ENCODE measurements around the gene GDF7. TPM values are rescaled to one million over a fixed set of nuclear protein-coding genes. Genes with fewer than 3 reads are reported as not detected.

Gene GDF7
- total and polyA plus RNA-seq, 2 donors (not counting 3 experiments of a cell fraction or from before 2014, with no cell fraction given), result 3.7 to 3.9 TPM

- H3K36me3 ChIP-seq (ENCODE audit: control insufficient read depth in 2 of 2, extremely low read depth in 1 of 2, insufficient read depth in 2 of 2, low read length in 2 of 2), result peaks cover 0 to 33% of the 10 kb centered on the region in 2 experiments
- H3K9ac ChIP-seq (replicated peaks; ENCODE audit: extremely low read depth, insufficient read depth, low read length), result no peak overlapping the region
- no peaks in the 10 kb centered on the region for H3K27me3 ChIP-seq (ENCODE audit: control insufficient read depth in 2 of 2, insufficient read depth in 2 of 2, low read length in 2 of 2)
- no peaks in the 10 kb centered on the region for H3K9me1 ChIP-seq (replicated peaks; ENCODE audit: control insufficient read depth, extremely low read depth, insufficient read depth, low read length)
- no peaks in the 10 kb centered on the region for H3K9me3 ChIP-seq (replicated peaks; ENCODE audit: control insufficient read depth, insufficient read depth, low read length)
- H3K79me2 ChIP-seq (ENCODE audit: control insufficient read depth, insufficient read depth, low read length), result no peaks in the 10 kb centered on the region
- no peak overlapping the region for H3K4me3 ChIP-seq (replicated peaks in 1 of 3; ENCODE audit: insufficient read depth in 1 of 3, low read depth in 1 of 3, low read length in 3 of 3)
- intact Hi-C loops (cut with micrococcal nuclease), result loop anchor here (5.0 kb wide), 1 partner anchor 316 kb away; no protein-coding TSS in a partner anchor
- CTCF ChIA-PET, result interaction anchor here (0.8 to 6.7 kb wide), 34 partner anchors 7 to 549 kb away, joined by 3 to 225 read pairs (median 6); partner anchors contain the start of genes HS1BP3 and RHOB
- no peak overlapping the region for H2AFZ ChIP-seq (ENCODE audit: low read depth, low read length)
- no TSS peak for BruUV-seq (replicated peaks)
- dilution Hi-C loops (cut with MboI; ENCODE audit: extremely low pct_ligation_motif_present, low sequenced_read_pairs), result no loop called here
- peaks cover 8% of the 10 kb centered on the region for H3K4me1 ChIP-seq (ENCODE audit: control insufficient read depth, extremely low read depth, insufficient read depth, low read length)
- H3K4me2 ChIP-seq (ENCODE audit: insufficient read depth, low read length), result no peak overlapping the region
- POLR2A ChIA-PET, result interaction anchor here (1.1 to 1.9 kb wide), 3 partner anchors 193 to 196 kb away, joined by 3 to 12 read pairs (median 5); partner anchors contain the start of gene RHOB
- no peak for FAIRE-seq
- no peaks in the 10 kb centered on the region for H4K20me1 ChIP-seq (replicated peaks; ENCODE audit: control insufficient read depth, extremely low read depth, insufficient read depth, low read length)
- DNase-seq (ENCODE audit: low read depth, low spot score), result no peak
- no peak overlapping the region for H3K27ac ChIP-seq (ENCODE audit: insufficient read depth, low read depth, low read length)
- no peak for TF ChIP-seq MYC (IDR thresholded peaks at IDR 0.05; ENCODE audit: low read depth, low read length)
These were observed 23.9 kb upstream of the GDF7 start for GRCh38 chr2:20643060-20643459.

- Histone ChIP-seq H2AFZ (ENCODE audit: low read depth, low read length) (no peak overlapping the region), H3K4me1 (ENCODE audit: control insufficient read depth, extremely low read depth, insufficient read depth, low read length) (peaks cover 8% of the 10 kb centered on the region), H3K9me1 (replicated peaks; ENCODE audit: control insufficient read depth, extremely low read depth, insufficient read depth, low read length) (no peaks in the 10 kb centered on the region), H3K79me2 (ENCODE audit: control insufficient read depth, insufficient read depth, low read length) (no peaks in the 10 kb centered on the region), H3K27me3 (ENCODE audit: control insufficient read depth in 2 of 2, insufficient read depth in 2 of 2, low read length in 2 of 2) (no peaks in the 10 kb centered on the region), H3K27ac (ENCODE audit: insufficient read depth, low read depth, low read length) (no peak overlapping the region), H3K9me3 (replicated peaks; ENCODE audit: control insufficient read depth, insufficient read depth, low read length) (no peaks in the 10 kb centered on the region), H3K4me2 (ENCODE audit: insufficient read depth, low read length) (no peak overlapping the region), H3K4me3 (replicated peaks in 1 of 3; ENCODE audit: insufficient read depth in 1 of 3, low read depth in 1 of 3, low read length in 3 of 3) (no peak overlapping the region), H4K20me1 (replicated peaks; ENCODE audit: control insufficient read depth, extremely low read depth, insufficient read depth, low read length) (no peaks in the 10 kb centered on the region), H3K36me3 (ENCODE audit: control insufficient read depth in 2 of 2, extremely low read depth in 1 of 2, insufficient read depth in 2 of 2, low read length in 2 of 2) (peaks cover 0 to 32% of the 10 kb centered on the region in 2 experiments), H3K9ac (replicated peaks; ENCODE audit: extremely low read depth, insufficient read depth, low read length) (no peak overlapping the region)
- ChIA-PET POLR2A (interaction anchor here (1.1 kb wide), 1 partner anchor 197 kb away, joined by 5 read pairs; the partner anchor contains the start of gene RHOB), CTCF (interaction anchor here (1.2 to 6.7 kb wide), 13 partner anchors 8 to 353 kb away, joined by 3 to 225 read pairs (median 15); no protein-coding TSS in a partner anchor)
- no TSS peak for BruUV-seq (replicated peaks)
- no peak for TF ChIP-seq MAX (IDR thresholded peaks at IDR 0.05; ENCODE audit: insufficient read depth, insufficient read length)
- TF ChIP-seq POLR2AphosphoS5 (IDR thresholded peaks at IDR 0.05; ENCODE audit: insufficient read depth, low read depth, low read length), result no peak
- no peak for TF ChIP-seq EZH2 (IDR thresholded peaks at IDR 0.05; ENCODE audit: borderline replicate concordance, low read depth, low read length, severe bottlenecking)
- intact Hi-C loops (cut with micrococcal nuclease) (loop anchor here (5.0 kb wide), 1 partner anchor 317 kb away; no protein-coding TSS in a partner anchor), dilution Hi-C loops (cut with MboI; ENCODE audit: extremely low pct_ligation_motif_present, low sequenced_read_pairs) (no loop called here)
- no peak for FAIRE-seq
- no peak for DNase-seq (ENCODE audit: low read depth, low spot score)
These were observed 23.1 kb upstream of the GDF7 start for GRCh38 chr2:20643826-20644225.
